ENCODE data around the gene WNT9A.
A peak's percentile ranks its signal among the peaks of the same experiment; 100 is the strongest.

The WNT9A gene, protein sequence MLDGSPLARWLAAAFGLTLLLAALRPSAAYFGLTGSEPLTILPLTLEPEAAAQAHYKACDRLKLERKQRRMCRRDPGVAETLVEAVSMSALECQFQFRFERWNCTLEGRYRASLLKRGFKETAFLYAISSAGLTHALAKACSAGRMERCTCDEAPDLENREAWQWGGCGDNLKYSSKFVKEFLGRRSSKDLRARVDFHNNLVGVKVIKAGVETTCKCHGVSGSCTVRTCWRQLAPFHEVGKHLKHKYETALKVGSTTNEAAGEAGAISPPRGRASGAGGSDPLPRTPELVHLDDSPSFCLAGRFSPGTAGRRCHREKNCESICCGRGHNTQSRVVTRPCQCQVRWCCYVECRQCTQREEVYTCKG

DNA sequence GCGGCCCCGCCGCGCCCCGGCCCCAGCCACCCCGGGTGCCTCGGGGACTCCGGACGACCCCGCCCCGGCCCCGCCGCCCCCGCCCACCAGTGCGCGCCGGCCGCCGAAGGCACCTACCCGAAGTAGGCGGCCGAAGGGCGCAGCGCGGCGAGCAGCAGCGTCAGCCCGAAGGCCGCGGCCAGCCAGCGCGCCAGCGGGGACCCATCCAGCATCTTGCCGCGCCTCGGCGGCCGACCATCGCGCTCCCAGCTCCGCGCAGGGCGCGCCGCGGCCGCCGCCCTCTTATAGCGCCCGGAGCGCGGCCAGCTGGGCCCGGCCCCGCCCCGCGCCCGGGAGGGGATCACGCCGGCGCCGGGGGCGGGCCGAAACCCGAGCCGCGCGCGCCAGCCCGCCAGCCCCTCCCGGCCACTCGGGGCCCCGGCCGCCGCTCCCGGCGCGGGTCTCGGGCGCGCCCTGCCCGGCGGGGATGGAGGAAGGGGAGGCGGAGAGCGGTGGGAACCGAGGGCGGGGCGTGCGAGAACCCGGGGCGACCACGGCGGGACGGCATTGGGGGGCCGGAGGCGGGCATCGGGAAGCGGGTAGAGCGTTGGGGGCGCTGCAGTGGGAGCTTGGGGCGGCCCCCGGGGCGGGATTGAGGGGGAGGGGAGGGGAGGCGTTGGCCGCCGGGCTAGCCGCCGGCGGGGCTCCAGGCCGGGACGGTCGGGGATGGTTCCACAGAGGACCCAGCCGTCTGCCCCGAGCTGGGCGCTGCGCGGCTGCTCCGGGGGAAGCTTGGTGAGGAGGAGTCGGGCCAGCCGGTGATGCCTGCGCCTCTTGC, at the start of gene WNT9A:
Gene WNT9A, minus strand, starts transcription at position 257 of the 817 bp plus-strand sequence. Its CDS starts 45 bp downstream, at position 212.
- Histone ChIP-seq H3K4me3 (ENCODE audit: low read depth, low read length) (peak within 1 kb of the TSS; percentile 59), H3K9me3 (ENCODE audit: control insufficient read depth, insufficient read depth, low read depth, low read length) (no peaks in the 10 kb centered on the region), H3K36me3 (ENCODE audit: control insufficient read depth in 2 of 2, insufficient read depth in 1 of 2, low read length in 2 of 2) (no peaks in the 10 kb centered on the region), H3K27ac (ENCODE audit: extremely low read depth, low read depth, low read length) (peak within 1 kb of the TSS; percentile 40; the same call in 1 of the 2 replicates), H3K4me1 (ENCODE audit: control insufficient read depth, insufficient read depth, low read length) (peaks cover 14% of the 10 kb centered on the region)
- ChIA-PET CTCF (interaction anchor here (0.5 to 2.6 kb wide), 10 partner anchors 10 to 1873 kb away, joined by 3 to 36 read pairs (median 4); no protein-coding TSS in a partner anchor), POLR2A (interaction anchor here (0.5 to 2.7 kb wide), 16 partner anchors 17 to 633 kb away, joined by 3 to 19 read pairs (median 4); partner anchors contain the start of genes ARF1, JMJD4 and SNAP47)
- TF ChIP-seq, protein P1, sequence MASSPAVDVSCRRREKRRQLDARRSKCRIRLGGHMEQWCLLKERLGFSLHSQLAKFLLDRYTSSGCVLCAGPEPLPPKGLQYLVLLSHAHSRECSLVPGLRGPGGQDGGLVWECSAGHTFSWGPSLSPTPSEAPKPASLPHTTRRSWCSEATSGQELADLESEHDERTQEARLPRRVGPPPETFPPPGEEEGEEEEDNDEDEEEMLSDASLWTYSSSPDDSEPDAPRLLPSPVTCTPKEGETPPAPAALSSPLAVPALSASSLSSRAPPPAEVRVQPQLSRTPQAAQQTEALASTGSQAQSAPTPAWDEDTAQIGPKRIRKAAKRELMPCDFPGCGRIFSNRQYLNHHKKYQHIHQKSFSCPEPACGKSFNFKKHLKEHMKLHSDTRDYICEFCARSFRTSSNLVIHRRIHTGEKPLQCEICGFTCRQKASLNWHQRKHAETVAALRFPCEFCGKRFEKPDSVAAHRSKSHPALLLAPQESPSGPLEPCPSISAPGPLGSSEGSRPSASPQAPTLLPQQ (tag by site-specific recombination; IDR thresholded peaks at IDR 0.05), result peak; percentile 74
- TF ChIP-seq, protein P2, sequence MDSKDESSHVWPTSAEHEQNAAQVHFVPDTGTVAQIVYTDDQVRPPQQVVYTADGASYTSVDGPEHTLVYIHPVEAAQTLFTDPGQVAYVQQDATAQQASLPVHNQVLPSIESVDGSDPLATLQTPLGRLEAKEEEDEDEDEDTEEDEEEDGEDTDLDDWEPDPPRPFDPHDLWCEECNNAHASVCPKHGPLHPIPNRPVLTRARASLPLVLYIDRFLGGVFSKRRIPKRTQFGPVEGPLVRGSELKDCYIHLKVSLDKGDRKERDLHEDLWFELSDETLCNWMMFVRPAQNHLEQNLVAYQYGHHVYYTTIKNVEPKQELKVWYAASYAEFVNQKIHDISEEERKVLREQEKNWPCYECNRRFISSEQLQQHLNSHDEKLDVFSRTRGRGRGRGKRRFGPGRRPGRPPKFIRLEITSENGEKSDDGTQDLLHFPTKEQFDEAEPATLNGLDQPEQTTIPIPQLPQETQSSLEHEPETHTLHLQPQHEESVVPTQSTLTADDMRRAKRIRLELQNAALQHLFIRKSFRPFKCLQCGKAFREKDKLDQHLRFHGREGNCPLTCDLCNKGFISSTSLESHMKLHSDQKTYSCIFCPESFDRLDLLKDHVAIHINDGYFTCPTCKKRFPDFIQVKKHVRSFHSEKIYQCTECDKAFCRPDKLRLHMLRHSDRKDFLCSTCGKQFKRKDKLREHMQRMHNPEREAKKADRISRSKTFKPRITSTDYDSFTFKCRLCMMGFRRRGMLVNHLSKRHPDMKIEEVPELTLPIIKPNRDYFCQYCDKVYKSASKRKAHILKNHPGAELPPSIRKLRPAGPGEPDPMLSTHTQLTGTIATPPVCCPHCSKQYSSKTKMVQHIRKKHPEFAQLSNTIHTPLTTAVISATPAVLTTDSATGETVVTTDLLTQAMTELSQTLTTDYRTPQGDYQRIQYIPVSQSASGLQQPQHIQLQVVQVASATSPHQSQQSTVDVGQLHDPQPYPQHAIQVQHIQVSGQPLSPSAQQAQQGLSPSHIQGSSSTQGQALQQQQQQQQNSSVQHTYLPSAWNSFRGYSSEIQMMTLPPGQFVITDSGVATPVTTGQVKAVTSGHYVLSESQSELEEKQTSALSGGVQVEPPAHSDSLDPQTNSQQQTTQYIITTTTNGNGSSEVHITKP (tag by site-specific recombination; IDR thresholded peaks at IDR 0.05), result 0 out of 2 replicates have a peak, but pooled peaks have one; percentile 27
- TF ChIP-seq ZNF335 (tag by site-specific recombination; conservative IDR thresholded peaks at IDR 0.05) (no peak; the same call in 1 of the 2 replicates), ZNF76 (tag by site-specific recombination; IDR thresholded peaks at IDR 0.05; ENCODE audit: borderline replicate concordance, low read depth) (peak; percentile 43; the same call in 1 of the 2 replicates), ZNF174 (tag by site-specific recombination; IDR thresholded peaks at IDR 0.05) (no peak), ZBTB21 (tag by site-specific recombination; IDR thresholded peaks at IDR 0.05) (no peak), WT1 (tag by site-specific recombination; IDR thresholded peaks at IDR 0.05) (peak; percentile 62; the same call in 1 of the 2 replicates), KLF1 (tag by site-specific recombination; IDR thresholded peaks at IDR 0.05) (peak; percentile 93), ZEB2 (tag by site-specific recombination; IDR thresholded peaks at IDR 0.05) (peak; percentile 48; the same call in 1 of the 2 replicates), GLIS2 (tag by site-specific recombination; IDR thresholded peaks at IDR 0.05) (peak; percentile 98), SP2 (tag by site-specific recombination; IDR thresholded peaks at IDR 0.05) (peak; percentile 72), ZNF2 (tag by site-specific recombination; IDR thresholded peaks at IDR 0.05) (peak; percentile 40; the same call in 1 of the 2 replicates), ZNF416 (tag by site-specific recombination; IDR thresholded peaks at IDR 0.05) (no peak), ZBTB1 (tag by site-specific recombination; IDR thresholded peaks at IDR 0.05) (no peak), ZNF354C (tag by site-specific recombination; IDR thresholded peaks at IDR 0.05; ENCODE audit: borderline replicate concordance, low read depth) (no peak), ZXDB (tag by site-specific recombination; IDR thresholded peaks at IDR 0.05) (0 out of 2 replicates have a peak, but pooled peaks have one; percentile 27)
- TF ChIP-seq, protein P3, sequence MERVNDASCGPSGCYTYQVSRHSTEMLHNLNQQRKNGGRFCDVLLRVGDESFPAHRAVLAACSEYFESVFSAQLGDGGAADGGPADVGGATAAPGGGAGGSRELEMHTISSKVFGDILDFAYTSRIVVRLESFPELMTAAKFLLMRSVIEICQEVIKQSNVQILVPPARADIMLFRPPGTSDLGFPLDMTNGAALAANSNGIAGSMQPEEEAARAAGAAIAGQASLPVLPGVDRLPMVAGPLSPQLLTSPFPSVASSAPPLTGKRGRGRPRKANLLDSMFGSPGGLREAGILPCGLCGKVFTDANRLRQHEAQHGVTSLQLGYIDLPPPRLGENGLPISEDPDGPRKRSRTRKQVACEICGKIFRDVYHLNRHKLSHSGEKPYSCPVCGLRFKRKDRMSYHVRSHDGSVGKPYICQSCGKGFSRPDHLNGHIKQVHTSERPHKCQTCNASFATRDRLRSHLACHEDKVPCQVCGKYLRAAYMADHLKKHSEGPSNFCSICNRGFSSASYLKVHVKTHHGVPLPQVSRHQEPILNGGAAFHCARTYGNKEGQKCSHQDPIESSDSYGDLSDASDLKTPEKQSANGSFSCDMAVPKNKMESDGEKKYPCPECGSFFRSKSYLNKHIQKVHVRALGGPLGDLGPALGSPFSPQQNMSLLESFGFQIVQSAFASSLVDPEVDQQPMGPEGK (tag by site-specific recombination; IDR thresholded peaks at IDR 0.05), result peak; percentile 93
- TF ChIP-seq, protein P4, sequence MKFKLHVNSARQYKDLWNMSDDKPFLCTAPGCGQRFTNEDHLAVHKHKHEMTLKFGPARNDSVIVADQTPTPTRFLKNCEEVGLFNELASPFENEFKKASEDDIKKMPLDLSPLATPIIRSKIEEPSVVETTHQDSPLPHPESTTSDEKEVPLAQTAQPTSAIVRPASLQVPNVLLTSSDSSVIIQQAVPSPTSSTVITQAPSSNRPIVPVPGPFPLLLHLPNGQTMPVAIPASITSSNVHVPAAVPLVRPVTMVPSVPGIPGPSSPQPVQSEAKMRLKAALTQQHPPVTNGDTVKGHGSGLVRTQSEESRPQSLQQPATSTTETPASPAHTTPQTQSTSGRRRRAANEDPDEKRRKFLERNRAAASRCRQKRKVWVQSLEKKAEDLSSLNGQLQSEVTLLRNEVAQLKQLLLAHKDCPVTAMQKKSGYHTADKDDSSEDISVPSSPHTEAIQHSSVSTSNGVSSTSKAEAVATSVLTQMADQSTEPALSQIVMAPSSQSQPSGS (tag by site-specific recombination; IDR thresholded peaks at IDR 0.05; ENCODE audit: low read depth), result no peak
- TF ChIP-seq, protein P5, sequence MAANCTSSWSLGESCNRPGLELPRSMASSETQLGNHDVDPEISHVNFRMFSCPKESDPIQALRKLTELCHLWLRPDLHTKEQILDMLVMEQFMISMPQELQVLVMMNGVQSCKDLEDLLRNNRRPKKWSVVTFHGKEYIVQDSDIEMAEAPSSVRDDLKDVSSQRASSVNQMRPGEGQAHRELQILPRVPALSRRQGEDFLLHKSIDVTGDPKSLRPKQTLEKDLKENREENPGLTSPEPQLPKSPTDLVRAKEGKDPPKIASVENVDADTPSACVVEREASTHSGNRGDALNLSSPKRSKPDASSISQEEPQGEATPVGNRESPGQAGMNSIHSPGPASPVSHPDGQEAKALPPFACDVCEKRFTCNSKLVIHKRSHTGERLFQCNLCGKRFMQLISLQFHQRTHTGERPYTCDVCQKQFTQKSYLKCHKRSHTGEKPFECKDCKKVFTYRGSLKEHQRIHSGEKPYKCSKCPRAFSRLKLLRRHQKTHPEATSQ (tag by site-specific recombination; IDR thresholded peaks at IDR 0.05), result peak; percentile 52; the same call in 1 of the 2 replicates
- TF ChIP-seq, protein P6, sequence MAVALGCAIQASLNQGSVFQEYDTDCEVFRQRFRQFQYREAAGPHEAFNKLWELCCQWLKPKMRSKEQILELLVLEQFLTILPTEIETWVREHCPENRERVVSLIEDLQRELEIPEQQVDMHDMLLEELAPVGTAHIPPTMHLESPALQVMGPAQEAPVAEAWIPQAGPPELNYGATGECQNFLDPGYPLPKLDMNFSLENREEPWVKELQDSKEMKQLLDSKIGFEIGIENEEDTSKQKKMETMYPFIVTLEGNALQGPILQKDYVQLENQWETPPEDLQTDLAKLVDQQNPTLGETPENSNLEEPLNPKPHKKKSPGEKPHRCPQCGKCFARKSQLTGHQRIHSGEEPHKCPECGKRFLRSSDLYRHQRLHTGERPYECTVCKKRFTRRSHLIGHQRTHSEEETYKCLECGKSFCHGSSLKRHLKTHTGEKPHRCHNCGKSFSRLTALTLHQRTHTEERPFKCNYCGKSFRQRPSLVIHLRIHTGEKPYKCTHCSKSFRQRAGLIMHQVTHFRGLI (tag by site-specific recombination; IDR thresholded peaks at IDR 0.05), result peak; percentile 57; the same call in 1 of the 2 replicates
- TF ChIP-seq, protein P7, sequence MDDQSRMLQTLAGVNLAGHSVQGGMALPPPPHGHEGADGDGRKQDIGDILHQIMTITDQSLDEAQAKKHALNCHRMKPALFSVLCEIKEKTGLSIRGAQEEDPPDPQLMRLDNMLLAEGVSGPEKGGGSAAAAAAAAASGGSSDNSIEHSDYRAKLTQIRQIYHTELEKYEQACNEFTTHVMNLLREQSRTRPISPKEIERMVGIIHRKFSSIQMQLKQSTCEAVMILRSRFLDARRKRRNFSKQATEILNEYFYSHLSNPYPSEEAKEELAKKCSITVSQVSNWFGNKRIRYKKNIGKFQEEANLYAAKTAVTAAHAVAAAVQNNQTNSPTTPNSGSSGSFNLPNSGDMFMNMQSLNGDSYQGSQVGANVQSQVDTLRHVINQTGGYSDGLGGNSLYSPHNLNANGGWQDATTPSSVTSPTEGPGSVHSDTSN (CRISPR knock-in tag; IDR thresholded peaks at IDR 0.05), result peak; percentile 90; the same call in 1 of the 2 replicates

Data from HEK293 (cell line).